Colon (tissue), 2 donors: ENCODE results near the gene IQCE.

Experiments
- FAIRE-seq: peaks from 2 replicates; lab custom pipeline; 2012; peaks lifted over from hg19 to GRCh38; lab: Jason Lieb, UNC
- donor health status: control.
- donor health status: control.

Gene IQCE

DNA sequence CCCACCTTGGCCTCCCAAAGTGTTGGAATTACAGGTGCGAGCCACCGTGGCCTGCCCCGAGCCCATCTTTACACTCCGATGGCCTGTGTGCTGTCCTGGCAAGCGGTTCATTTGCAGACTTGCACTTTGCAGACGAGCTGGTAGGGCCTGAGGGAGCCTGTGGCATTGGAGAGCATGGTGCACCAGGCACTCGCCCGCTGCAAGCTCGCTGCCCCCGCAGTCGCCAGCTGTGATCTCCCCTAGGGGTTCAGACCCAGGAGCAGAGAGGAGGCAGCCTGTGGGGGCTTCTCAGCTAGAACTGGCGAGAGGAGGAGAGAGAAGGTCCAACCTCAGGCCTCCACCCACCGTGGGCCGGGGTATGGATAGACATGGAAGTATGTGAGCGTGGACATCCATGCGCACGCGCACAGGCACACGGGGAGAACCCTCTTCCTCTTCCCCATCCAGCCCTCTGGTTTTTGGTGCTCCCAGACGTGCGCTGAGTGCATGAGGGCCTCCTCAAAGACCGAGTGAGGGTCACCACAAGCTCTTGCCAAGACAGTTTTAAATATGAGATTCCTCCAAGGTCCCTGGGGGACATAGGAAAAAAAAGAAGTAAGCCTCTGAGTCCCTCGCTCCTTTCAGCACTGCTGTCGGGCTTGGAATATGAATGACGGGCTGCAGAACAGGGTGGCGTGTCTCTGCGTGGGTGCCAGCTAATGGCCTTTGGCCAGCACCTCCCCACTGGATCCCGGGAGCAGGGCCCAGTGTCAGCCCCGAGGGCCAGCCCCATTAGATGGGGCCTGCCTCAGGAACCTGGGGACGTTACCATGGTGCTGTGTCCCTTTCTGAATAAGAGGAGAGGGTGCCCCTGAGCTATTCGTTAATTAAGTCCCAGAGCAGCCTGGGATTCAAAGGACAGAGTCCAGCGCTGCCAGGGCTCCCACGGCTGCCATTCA is 57.9 kb downstream of the IQCE start:
- FAIRE-seq, result no peak

- FAIRE-seq, result no peak
Observed at GRCh38 chr7:2617325-2617905, 58.6 kb downstream of the IQCE start.

DNA sequence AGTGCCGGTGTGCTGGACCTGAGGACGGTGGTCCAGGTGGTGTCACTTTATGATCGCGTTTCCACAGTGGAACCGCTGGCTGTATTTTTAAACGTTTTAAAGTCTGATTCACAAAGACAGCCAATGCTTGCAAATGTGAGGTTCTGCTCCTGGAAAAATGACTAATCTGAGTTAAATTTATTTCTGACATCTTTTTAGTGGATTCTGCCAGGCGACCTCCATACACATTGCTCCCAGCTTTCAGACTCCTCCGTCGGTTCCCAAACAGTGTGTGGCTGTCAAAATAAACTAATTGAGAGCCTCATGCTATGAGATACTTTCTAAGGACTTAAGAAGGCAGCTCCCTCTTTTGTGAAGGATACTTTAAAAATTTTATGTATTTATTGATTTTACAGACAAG is 60.3 kb downstream of the IQCE start:
- no peak for FAIRE-seq

DNA sequence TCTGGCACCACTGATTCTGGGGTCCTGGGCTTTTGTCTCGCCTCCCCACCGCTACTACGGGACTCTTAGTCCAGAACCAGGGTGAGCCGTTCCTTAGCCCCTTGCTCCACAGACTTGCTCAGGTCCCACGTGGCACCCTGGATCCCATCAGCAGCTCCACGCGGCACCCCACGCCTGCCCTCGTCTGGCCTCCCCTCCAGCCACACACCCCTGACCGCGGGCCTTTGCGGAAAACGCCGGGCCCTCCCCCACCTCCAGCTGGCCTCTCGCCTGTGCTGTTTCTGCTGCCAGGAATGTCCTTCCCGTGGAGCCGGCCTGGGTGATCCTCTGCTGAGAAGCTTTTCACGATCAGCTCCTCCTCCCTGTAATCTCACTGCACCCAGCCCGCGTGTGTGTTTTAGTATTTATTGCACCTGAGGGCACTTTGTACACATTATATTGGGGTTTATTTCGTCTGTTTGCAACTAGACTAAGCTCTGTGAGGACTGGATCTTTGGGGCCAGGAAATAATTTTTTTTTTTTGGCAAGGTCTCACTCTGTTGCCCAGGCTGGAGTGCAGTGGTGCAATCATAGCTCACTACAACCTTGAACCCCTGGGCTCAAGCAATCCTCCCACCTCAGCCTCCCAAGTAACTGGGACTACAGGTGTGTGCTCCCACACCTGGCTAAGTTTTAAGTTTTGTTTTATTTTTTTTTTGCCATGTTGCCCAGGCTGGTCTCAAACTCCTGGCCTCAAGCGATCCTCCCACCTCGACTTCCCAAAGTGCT is 62.5 kb downstream of the IQCE start:
- no peak for FAIRE-seq

DNA sequence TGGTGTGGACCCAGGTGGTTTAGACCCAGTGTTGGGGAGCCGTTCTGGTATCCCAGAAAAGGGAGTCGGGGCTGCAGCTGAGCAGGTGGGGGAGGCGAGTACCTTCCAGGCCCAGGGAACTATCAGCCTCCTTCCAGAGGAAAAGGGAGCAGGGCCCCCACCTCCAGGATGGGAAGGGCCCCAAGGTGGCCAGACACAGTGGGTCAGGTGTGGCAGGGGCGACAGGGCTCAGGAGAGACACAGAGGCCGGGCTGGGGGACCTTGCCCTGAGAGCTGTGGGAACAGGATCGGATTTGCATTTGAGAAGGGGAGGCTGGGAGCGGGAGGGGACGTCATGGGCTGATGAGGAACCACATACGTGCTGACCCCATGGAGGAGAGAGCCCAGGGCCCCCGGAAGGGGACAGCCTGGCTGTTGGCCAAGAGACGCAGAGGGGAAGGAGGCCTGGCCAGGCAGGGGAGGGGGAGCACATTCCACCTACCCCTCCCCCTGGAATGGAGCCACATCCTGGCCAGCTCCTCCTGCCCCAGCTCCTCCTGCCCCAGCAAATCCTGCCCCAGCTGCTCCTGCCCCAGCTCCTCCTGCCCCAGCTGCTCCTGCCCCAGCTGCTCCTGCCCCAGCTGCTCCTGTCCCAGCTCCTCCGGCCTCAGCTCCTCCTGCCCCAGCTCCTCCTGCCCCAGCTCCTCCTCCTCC is 63.3 kb downstream of the IQCE start:
- no peak for FAIRE-seq

DNA sequence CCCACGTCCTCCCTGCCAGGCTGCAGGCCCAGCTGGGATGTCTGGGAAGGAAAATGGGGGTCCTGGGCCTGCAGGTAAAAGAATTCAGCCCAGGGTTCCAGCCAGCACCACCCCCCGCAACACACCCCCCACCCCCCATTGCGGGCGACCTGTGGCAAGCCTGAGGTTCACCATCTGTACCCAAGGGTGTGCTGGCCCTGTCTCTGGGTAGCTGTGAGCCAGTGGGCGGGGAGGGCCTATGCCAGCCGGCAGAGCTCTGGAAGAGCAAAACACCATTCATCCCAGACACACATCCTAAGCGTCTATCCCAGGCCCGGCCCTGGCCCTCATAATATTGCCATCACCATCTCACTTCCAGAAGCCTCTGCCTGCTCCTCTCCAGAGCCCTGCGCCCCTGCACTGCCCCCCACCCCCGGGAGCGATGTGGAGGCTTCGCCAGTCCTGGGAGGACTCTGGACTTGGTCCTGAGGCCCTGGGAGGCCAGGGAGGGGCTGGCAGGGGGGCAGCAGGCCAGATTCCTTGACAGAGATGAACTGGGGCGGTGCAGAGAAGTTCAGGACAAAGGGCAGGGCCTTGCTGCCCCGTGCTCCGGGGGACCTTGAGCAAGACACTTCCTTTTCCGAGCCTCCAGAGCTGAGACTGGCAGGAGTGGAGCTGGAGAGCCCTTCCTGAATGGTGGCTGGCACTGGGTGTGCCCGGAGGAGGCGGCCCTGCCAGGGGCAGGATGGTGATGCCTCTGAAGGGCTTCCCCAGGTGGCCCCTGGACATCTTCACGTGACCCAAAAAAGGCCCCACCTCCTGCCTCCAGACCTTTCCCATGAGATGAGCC is 64.3 kb downstream of the IQCE start:
- FAIRE-seq, result no peak

- FAIRE-seq, result no peak
Observed at GRCh38 chr7:2623698-2624014, 64.9 kb downstream of the IQCE start.

- no peak for FAIRE-seq
Observed at GRCh38 chr7:2624293-2624886, 65.6 kb downstream of the IQCE start.

DNA sequence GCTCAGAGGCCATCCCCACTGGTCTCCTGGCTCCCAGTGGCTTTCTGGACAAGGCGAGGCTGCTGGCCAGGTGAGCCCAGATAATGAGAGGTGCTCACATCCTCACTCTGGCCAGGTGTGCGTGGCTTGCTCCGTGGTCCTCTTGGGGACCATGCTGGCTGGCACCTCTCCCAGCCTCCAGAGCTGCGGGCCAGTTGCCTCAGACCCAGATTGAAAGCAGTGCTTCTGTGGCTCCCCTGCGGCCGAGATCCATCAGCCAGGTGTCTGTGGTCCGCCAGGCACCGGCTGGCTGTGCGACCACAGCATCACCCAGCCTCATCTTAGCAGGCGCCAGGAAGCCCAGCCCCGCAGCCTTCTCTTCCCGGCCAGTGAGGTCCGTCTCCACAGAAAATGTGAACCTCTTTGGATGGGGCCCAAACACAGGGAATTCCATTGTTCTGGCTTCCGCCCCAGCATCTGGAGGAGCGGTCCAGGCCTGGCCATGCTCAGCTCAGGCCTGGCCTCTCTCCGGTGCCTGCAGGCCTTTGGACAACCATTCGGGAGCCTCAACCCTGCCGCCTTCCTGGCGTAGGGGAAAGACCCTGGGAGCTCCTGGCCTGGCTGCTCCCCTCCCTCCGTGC is 67.8 kb downstream of the IQCE start:
- no peak for FAIRE-seq

GRCh38 chr7:2627258-2628129 is 68.7 kb downstream of the IQCE start:
- no peak for FAIRE-seq

DNA sequence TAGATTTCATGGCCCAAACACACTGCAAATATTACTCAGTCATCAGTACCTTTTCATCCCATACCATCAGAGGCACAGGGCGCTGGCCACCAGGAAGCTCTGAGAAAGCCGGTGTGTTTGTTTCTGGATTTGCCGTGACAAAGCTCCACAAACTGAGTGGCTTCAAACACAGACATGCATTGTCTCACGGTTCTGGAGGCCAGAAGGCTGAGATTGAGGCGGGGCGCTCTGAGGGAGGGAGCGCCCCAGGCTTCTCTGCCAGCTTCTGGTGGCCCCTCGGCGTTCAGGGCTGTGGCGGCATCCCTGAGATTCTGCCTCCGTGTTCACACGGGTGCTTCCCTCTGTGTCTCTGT is 69.3 kb downstream of the IQCE start:
- no peak for FAIRE-seq

DNA sequence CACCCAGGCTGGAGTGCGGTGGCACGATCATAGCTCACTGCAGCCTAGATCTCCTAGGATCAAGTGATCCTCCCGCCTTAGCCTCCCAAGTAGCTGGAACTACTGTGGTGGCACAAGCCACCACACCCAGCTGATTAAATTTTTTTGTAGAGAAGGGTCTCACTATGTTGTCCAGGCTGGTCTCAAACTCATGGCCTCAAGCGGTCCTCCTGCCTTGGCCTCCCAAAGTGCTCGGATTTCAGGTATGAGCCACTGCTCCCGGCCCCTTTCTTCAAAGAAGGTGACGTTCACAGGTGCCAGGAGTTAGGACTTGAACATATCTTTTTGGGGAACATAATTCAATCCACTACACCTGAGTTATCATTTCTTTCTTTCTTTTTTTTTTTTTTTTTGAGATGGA is 70.1 kb downstream of the IQCE start:
- FAIRE-seq, result no peak

GRCh38 chr7:2629746-2630681 is 71.2 kb downstream of the IQCE start:
- no peak for FAIRE-seq

- no peak for FAIRE-seq
Observed at GRCh38 chr7:2631946-2632732, 73.4 kb downstream of the IQCE start, which contains the start of gene TTYH3. TSS of gene TTYH3 (plus strand) at chr7:2631986. CDS start at chr7:2632156, 170 bp downstream.

- no peak for FAIRE-seq
Observed at GRCh38 chr7:2632733-2633537, 74.2 kb downstream of the IQCE start.

GRCh38 chr7:2633538-2634266 is 74.9 kb downstream of the IQCE start:
- no peak for FAIRE-seq
